Measurements from ENCODE around the gene B3GNT5.

Gene B3GNT5

GRCh38 chr3:183265834-183266417, 12.9 kb downstream of the B3GNT5 start:
- peak; percentile 51 for DNase-seq (ENCODE audit: low read depth)

- no peak for DNase-seq (ENCODE audit: low read depth)
These were observed 13.4 kb downstream of the B3GNT5 start for GRCh38 chr3:183266454-183266853.

GRCh38 chr3:183267140-183267539, 14.1 kb downstream of the B3GNT5 start:
- no peak for DNase-seq (ENCODE audit: low read depth)

GRCh38 chr3:183268366-183268765, 15.3 kb downstream of the B3GNT5 start:
- DNase-seq (ENCODE audit: low read depth): no peak

GRCh38 chr3:183269345-183269744, 16.3 kb downstream of the B3GNT5 start:
- no peak for DNase-seq (ENCODE audit: low read depth)

GRCh38 chr3:183270344-183270743, 17.3 kb downstream of the B3GNT5 start:
- no peak for DNase-seq (ENCODE audit: low read depth)

- no peak for DNase-seq (ENCODE audit: low read depth)
These were observed 19.1 kb downstream of the B3GNT5 start for GRCh38 chr3:183272142-183272541.

- DNase-seq (ENCODE audit: low read depth): no peak
These were observed 19.7 kb downstream of the B3GNT5 start for GRCh38 chr3:183272791-183273190.

- DNase-seq (ENCODE audit: low read depth): no peak
These were observed 21.6 kb downstream of the B3GNT5 start for GRCh38 chr3:183274609-183275008.

GRCh38 chr3:183275418-183275817, 22.4 kb downstream of the B3GNT5 start:
- DNase-seq (ENCODE audit: low read depth): no peak

- DNase-seq (ENCODE audit: low read depth): no peak
These were observed 22.9 kb downstream of the B3GNT5 start for GRCh38 chr3:183275937-183276336.

GRCh38 chr3:183277260-183277659, 24.2 kb downstream of the B3GNT5 start:
- no peak for DNase-seq (ENCODE audit: low read depth)

GRCh38 chr3:183278479-183279088, 25.5 kb downstream of the B3GNT5 start:
- DNase-seq (ENCODE audit: low read depth): no peak

GRCh38 chr3:183279371-183279770, 26.3 kb downstream of the B3GNT5 start:
- no peak for DNase-seq (ENCODE audit: low read depth)

GRCh38 chr3:183281126-183281797, 28.2 kb downstream of the B3GNT5 start:
- DNase-seq (ENCODE audit: low read depth): no peak

GRCh38 chr3:183283886-183284285, 30.8 kb downstream of the B3GNT5 start:
- DNase-seq (ENCODE audit: low read depth): no peak

- no peak for DNase-seq (ENCODE audit: low read depth)
These were observed 31.5 kb downstream of the B3GNT5 start for GRCh38 chr3:183284570-183284969.

GRCh38 chr3:183285318-183285717, 32.3 kb downstream of the B3GNT5 start:
- DNase-seq (ENCODE audit: low read depth): no peak

- peak; percentile 96 for DNase-seq (ENCODE audit: low read depth)
These were observed 32.9 kb downstream of the B3GNT5 start for GRCh38 chr3:183285828-183286457.

GRCh38 chr3:183287301-183287971, 34.4 kb downstream of the B3GNT5 start:
- no peak for DNase-seq (ENCODE audit: low read depth)

- DNase-seq (ENCODE audit: low read depth): no peak
These were observed 35.1 kb downstream of the B3GNT5 start for GRCh38 chr3:183288117-183288516.

GRCh38 chr3:183290216-183290615, 37.2 kb downstream of the B3GNT5 start:
- DNase-seq (ENCODE audit: low read depth): no peak
